NCI-H146 (cell line): ENCODE data around the gene SEC24B.
"Not testable (repeated sequence)": the region's sequence is repeated elsewhere in the genome, so short reads cannot be mapped to it uniquely, and the experiment has no call there.

Experiments
- DNase-seq: peaks from one replicate; lab custom pipeline; 2025; lab: John Stamatoyannopoulos, UW

Gene SEC24B

GRCh38 chr4:109578846-109579245, 145.2 kb downstream of the SEC24B start:
- DNase-seq = no peak

- DNase-seq = not testable (repeated sequence)
Observed at GRCh38 chr4:109579997-109580396, 146.4 kb downstream of the SEC24B start.

- no peak for DNase-seq
Observed at GRCh38 chr4:109588176-109588575, 154.6 kb downstream of the SEC24B start.

GRCh38 chr4:109589119-109589518, 155.5 kb downstream of the SEC24B start:
- DNase-seq = no peak

- no peak for DNase-seq
Observed at GRCh38 chr4:109589605-109590004, 156.0 kb downstream of the SEC24B start.
